ENCODE measurements around the gene PTCH1. TPM values are rescaled to one million over a fixed set of nuclear protein-coding genes. Genes with fewer than 3 reads are reported as not detected.
A peak's percentile ranks its signal among the peaks of the same experiment; 100 is the strongest.

Gene PTCH1
- total RNA-seq, 2 donors from 2014 or later: 26.0 to 32.9 TPM

GRCh38 chr9:95557142-95557541 lies 40.4 kb upstream of the PTCH1 start:
- H3K4me3 ChIP-seq (ENCODE audit: low read length): no peak overlapping the region
- no peak for DNase-seq
- no peaks in the 10 kb centered on the region for H3K4me1 ChIP-seq (ENCODE audit: control insufficient read depth, insufficient read depth, low read length)
- peaks cover 38% of the 10 kb centered on the region for H3K27me3 ChIP-seq (ENCODE audit: control insufficient read depth, insufficient read depth, low read length, poor library complexity, severe bottlenecking)
- H3K9ac ChIP-seq (ENCODE audit: extremely low read depth, low read length, poor library complexity, severe bottlenecking): no peak overlapping the region
- peaks cover 6% of the 10 kb centered on the region for H3K9me3 Mint-ChIP-seq
- no peaks in the 10 kb centered on the region for H3K4me1 Mint-ChIP-seq
- no peaks in the 10 kb centered on the region for H3K36me3 ChIP-seq (ENCODE audit: control insufficient read depth, insufficient read depth, low read length)
- TF ChIP-seq, protein P1, sequence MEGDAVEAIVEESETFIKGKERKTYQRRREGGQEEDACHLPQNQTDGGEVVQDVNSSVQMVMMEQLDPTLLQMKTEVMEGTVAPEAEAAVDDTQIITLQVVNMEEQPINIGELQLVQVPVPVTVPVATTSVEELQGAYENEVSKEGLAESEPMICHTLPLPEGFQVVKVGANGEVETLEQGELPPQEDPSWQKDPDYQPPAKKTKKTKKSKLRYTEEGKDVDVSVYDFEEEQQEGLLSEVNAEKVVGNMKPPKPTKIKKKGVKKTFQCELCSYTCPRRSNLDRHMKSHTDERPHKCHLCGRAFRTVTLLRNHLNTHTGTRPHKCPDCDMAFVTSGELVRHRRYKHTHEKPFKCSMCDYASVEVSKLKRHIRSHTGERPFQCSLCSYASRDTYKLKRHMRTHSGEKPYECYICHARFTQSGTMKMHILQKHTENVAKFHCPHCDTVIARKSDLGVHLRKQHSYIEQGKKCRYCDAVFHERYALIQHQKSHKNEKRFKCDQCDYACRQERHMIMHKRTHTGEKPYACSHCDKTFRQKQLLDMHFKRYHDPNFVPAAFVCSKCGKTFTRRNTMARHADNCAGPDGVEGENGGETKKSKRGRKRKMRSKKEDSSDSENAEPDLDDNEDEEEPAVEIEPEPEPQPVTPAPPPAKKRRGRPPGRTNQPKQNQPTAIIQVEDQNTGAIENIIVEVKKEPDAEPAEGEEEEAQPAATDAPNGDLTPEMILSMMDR (conservative IDR thresholded peaks at IDR 0.05): no peak
- H3K9me3 ChIP-seq (ENCODE audit: control insufficient read depth, low read length): no peaks in the 10 kb centered on the region
- H3K27me3 Mint-ChIP-seq (ENCODE audit: insufficient read depth): peaks cover 72% of the 10 kb centered on the region
- H3K4me3 Mint-ChIP-seq: no peak overlapping the region
- H3K36me3 Mint-ChIP-seq (ENCODE audit: low read depth): no peaks in the 10 kb centered on the region
- WGBS, 2 experiments (ENCODE audit: insufficient coverage in 1 of 2, insufficient read length in 1 of 2): 81 to 93% methylated on average over 4 to 10 of the region's 11 CpGs
- H3K27ac ChIP-seq (ENCODE audit: low read depth, low read length): no peak overlapping the region
- H3K27ac Mint-ChIP-seq: no peak overlapping the region

DNA sequence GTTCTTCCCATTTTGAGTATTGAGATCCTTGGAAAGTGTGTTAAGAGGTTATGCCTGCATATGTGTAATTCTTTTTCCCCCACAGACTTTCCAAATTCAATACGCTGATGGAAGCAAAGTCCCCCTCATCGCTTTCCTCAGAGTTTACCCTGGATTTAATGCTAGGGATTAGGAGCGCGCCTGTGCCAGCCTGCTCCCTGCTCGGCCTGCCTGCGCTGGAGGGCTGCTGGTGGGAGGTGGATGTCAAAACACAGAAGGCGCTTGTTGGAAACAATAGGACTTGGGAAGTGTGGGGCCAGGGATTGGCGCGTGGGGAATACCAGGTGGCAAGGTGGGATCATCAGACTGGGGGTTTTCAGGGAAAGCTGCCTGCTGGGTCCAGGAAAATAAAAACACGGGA lies 39.8 kb upstream of the PTCH1 start:
- no peak for DNase-seq
- Mint-ChIP-seq H3K9me3 (peaks cover 6% of the 10 kb centered on the region), H3K27me3 (ENCODE audit: insufficient read depth) (peaks cover 72% of the 10 kb centered on the region), H3K4me3 (no peak overlapping the region), H3K27ac (no peak overlapping the region), H3K36me3 (ENCODE audit: low read depth) (no peaks in the 10 kb centered on the region), H3K4me1 (no peaks in the 10 kb centered on the region)
- Histone ChIP-seq H3K27ac (ENCODE audit: low read depth, low read length) (no peak overlapping the region), H3K9ac (ENCODE audit: extremely low read depth, low read length, poor library complexity, severe bottlenecking) (no peak overlapping the region), H3K4me3 (ENCODE audit: low read length) (no peak overlapping the region), H3K36me3 (ENCODE audit: control insufficient read depth, insufficient read depth, low read length) (no peaks in the 10 kb centered on the region), H3K27me3 (ENCODE audit: control insufficient read depth, insufficient read depth, low read length, poor library complexity, severe bottlenecking) (peaks cover 41% of the 10 kb centered on the region), H3K9me3 (ENCODE audit: control insufficient read depth, low read length) (no peaks in the 10 kb centered on the region), H3K4me1 (ENCODE audit: control insufficient read depth, insufficient read depth, low read length) (no peaks in the 10 kb centered on the region)
- TF ChIP-seq, protein P1 (conservative IDR thresholded peaks at IDR 0.05): no peak
- WGBS, 2 experiments (ENCODE audit: insufficient coverage in 1 of 2, insufficient read length in 1 of 2): 83 to 85% methylated on average over 7 to 10 of the region's 10 CpGs

GRCh38 chr9:95552814-95553546 lies 36.2 kb upstream of the PTCH1 start:
- no peak overlapping the region for H3K9ac ChIP-seq (ENCODE audit: extremely low read depth, low read length, poor library complexity, severe bottlenecking)
- H3K4me1 ChIP-seq (ENCODE audit: control insufficient read depth, insufficient read depth, low read length): no peaks in the 10 kb centered on the region
- Mint-ChIP-seq H3K9me3 (peaks cover 6% of the 10 kb centered on the region), H3K27ac (no peak overlapping the region), H3K4me3 (peak overlapping the region; percentile 56), H3K4me1 (no peaks in the 10 kb centered on the region), H3K36me3 (ENCODE audit: low read depth) (no peaks in the 10 kb centered on the region), H3K27me3 (ENCODE audit: insufficient read depth) (peaks cover 84% of the 10 kb centered on the region)
- H3K9me3 ChIP-seq (ENCODE audit: control insufficient read depth, low read length): no peaks in the 10 kb centered on the region
- H3K4me3 ChIP-seq (ENCODE audit: low read length): peak overlapping the region; percentile 31
- no peak overlapping the region for H3K27ac ChIP-seq (ENCODE audit: low read depth, low read length)
- peak; percentile 81 for DNase-seq
- H3K36me3 ChIP-seq (ENCODE audit: control insufficient read depth, insufficient read depth, low read length): no peaks in the 10 kb centered on the region
- 23 to 32% methylated on average over 25 to 43 of the region's 43 CpGs for WGBS, 2 experiments (ENCODE audit: insufficient coverage in 1 of 2, insufficient read length in 1 of 2)
- peaks cover 56% of the 10 kb centered on the region for H3K27me3 ChIP-seq (ENCODE audit: control insufficient read depth, insufficient read depth, low read length, poor library complexity, severe bottlenecking)
- TF ChIP-seq, protein P1 (conservative IDR thresholded peaks at IDR 0.05): no peak

Data from endodermal cell (in vitro differentiated cells).